ENCODE data around the gene KSR2. TPM values are rescaled to one million over a fixed set of nuclear protein-coding genes. Genes with fewer than 3 reads are reported as not detected.
"Not testable (repeated sequence)": the region's sequence is repeated elsewhere in the genome, so short reads cannot be mapped to it uniquely, and the experiment has no call there.

The KSR2 gene
- total RNA-seq, 2 donors from 2014 or later, result 0.66 to 1.0 TPM

DNA sequence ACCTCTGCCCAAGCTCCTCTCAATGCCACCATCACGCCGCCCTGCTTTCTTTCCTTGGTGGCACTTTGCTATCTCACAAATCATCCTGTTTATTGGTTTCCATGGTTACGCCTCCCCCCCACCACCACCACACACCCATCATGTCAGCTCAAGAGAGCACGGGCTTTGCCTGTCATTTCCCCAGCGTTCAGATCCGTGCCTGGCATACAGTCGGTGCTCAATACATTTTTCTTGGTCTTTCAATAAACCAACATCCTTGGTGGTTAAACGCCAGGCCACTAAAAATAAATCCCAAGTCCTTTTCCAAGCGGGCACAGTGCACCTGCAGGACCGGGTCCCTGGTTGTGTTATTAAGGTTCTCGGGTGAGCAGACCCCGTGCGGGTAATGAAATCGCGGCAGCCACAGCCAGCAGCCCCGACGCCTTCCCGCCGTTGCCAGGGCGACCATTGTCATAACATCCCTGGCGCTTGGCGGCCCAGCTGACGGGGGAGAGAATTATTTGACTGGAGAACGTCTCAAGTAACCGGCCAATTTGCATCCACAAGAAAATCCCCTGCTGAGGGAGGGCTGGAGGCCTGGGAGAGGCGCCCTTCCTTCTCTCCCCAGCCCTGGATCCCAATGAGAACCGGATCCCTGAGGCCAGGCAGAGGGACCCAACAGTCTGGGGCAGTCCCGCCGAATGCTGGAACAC, 92.9 kb downstream of the KSR2 start:
- Histone ChIP-seq H3K27me3 (no peaks in the 10 kb centered on the region), H3K4me1 (peaks cover 5% of the 10 kb centered on the region), H3K27ac (no peak overlapping the region), H3K9me3 (no peaks in the 10 kb centered on the region), H3K36me3 (replicated peaks in 1 of 2; ENCODE audit: insufficient read depth in 1 of 2, low read depth in 2 of 2) (no peaks in the 10 kb centered on the region), H3K4me3 (no peak overlapping the region)
- 53 to 79% methylated on average over 29 of the region's 29 CpGs for WGBS, 2 donors
- intact Hi-C loops (cut with DNase I), result loop anchor here (10.0 kb wide), 1 partner anchor 169 kb away; no protein-coding TSS in a partner anchor
- ATAC-seq (no peak), DNase-seq (peak in 1 of 4 donors; percentile 11)
- no peak for TF ChIP-seq POLR2A (IDR thresholded peaks at IDR 0.05)

DNA sequence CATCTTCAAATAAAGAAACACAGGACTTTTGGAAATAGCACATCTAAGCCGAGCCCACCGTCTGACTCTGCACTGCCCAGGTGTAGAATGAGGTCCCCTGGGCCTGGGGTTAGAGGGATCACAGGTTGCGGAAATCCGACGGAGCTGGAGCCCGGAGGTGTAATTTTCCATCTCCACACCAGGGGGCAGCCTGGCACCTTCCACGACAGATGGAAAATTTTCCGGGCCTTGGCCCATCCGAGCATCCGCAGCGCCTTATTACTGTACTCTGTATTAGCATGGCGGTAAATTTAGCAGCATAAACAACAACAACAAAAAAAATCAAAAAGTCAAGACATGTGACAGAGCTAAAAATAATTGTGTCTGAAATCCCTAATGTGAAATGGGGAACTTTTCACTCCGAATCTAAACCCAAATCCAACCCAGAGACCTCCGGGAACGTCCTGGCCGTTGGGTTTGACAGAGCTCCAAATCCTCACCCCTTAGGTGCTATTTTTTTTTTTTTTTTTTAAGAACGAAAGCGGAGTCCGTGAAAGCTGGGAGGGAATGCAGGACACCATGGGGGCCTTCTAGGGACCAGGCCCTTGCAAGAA, 93.9 kb downstream of the KSR2 start:
- Histone ChIP-seq H3K27me3 (no peaks in the 10 kb centered on the region), H3K4me3 (no peak overlapping the region), H3K9me3 (no peaks in the 10 kb centered on the region), H3K4me1 (peaks cover 5% of the 10 kb centered on the region), H3K27ac (no peak overlapping the region), H3K36me3 (replicated peaks in 1 of 2; ENCODE audit: insufficient read depth in 1 of 2, low read depth in 2 of 2) (no peaks in the 10 kb centered on the region)
- intact Hi-C loops (cut with DNase I), result loop anchor here (10.0 kb wide), 1 partner anchor 170 kb away; no protein-coding TSS in a partner anchor
- peak; percentile 77 to 82 (median 79) for DNase-seq
- peak; percentile 84 to 92 (median 87) for TF ChIP-seq CTCF (IDR thresholded peaks at IDR 0.05)
- TF ChIP-seq POLR2A (IDR thresholded peaks at IDR 0.05), result no peak
- 21 to 24% methylated on average over 19 of the region's 19 CpGs for WGBS, 2 donors
- peak; percentile 81 for ATAC-seq

- H3K4me3 ChIP-seq; DNase-seq; H3K27me3 ChIP-seq; H3K36me3 ChIP-seq (replicated peaks in 1 of 2; ENCODE audit: insufficient read depth in 1 of 2, low read depth in 2 of 2); H3K4me1 ChIP-seq; ATAC-seq; H3K27ac ChIP-seq; H3K9me3 ChIP-seq: not testable (repeated sequence)
- 39 to 48% methylated on average over 3 of the region's 3 CpGs for WGBS, 2 donors
- intact Hi-C loops (cut with DNase I), result loop anchor here (10.0 kb wide), 1 partner anchor 171 kb away; no protein-coding TSS in a partner anchor
Measured at GRCh38 chr12:117874198-117874597, 94.6 kb downstream of the KSR2 start.

- Histone ChIP-seq H3K27ac (no peak overlapping the region), H3K27me3 (no peaks in the 10 kb centered on the region), H3K4me1 (peaks cover 5% of the 10 kb centered on the region), H3K36me3 (replicated peaks in 1 of 2; ENCODE audit: insufficient read depth in 1 of 2, low read depth in 2 of 2) (no peaks in the 10 kb centered on the region), H3K9me3 (no peaks in the 10 kb centered on the region), H3K4me3 (no peak overlapping the region)
- intact Hi-C loops (cut with DNase I), result loop anchor here (10.0 kb wide), 1 partner anchor 172 kb away; no protein-coding TSS in a partner anchor
- WGBS, 2 donors, result 75% methylated on average over 7 of the region's 7 CpGs
- ATAC-seq (no peak), DNase-seq (no peak)
- no peak for TF ChIP-seq POLR2A (IDR thresholded peaks at IDR 0.05)
Measured at GRCh38 chr12:117872546-117873169, 96.1 kb downstream of the KSR2 start.

- H3K4me1 ChIP-seq, result no peaks in the 10 kb centered on the region
- H3K36me3 ChIP-seq (replicated peaks in 1 of 2; ENCODE audit: insufficient read depth in 1 of 2, low read depth in 2 of 2), result no peaks in the 10 kb centered on the region
- DNase-seq, result no peak
- ATAC-seq, result no peak
- no peak overlapping the region for H3K27ac ChIP-seq
- WGBS, 2 donors, result 78 to 79% methylated on average over 8 of the region's 8 CpGs
- no peaks in the 10 kb centered on the region for H3K27me3 ChIP-seq
- no peaks in the 10 kb centered on the region for H3K9me3 ChIP-seq
- no peak for TF ChIP-seq POLR2A (IDR thresholded peaks at IDR 0.05)
- no peak overlapping the region for H3K4me3 ChIP-seq
- intact Hi-C loops (cut with DNase I), result no loop called here
Measured at GRCh38 chr12:117869551-117869950, 99.2 kb downstream of the KSR2 start.

- 64 to 83% methylated on average over 3 to 5 of the region's 5 CpGs for WGBS, 2 donors
- DNase-seq, result no peak
Measured at GRCh38 chr12:117867348-117867747, 101.4 kb downstream of the KSR2 start.

More at GRCh38 chr12:117867348-117867747, 101.4 kb downstream of the KSR2 start:
- Histone ChIP-seq H3K4me3 (no peak overlapping the region), H3K27me3 (no peaks in the 10 kb centered on the region), H3K27ac (no peak overlapping the region), H3K36me3 (replicated peaks in 1 of 2; ENCODE audit: insufficient read depth in 1 of 2, low read depth in 2 of 2) (no peaks in the 10 kb centered on the region), H3K9me3 (no peaks in the 10 kb centered on the region), H3K4me1 (no peaks in the 10 kb centered on the region)
- no peak for ATAC-seq
- TF ChIP-seq POLR2A (IDR thresholded peaks at IDR 0.05) (no peak), CTCF (IDR thresholded peaks at IDR 0.05) (no peak)
- intact Hi-C loops (cut with DNase I), result no loop called here
